Liver (tissue), 9 donors: ENCODE measurements around the gene SCN1A. TPM values are rescaled to one million over a fixed set of nuclear protein-coding genes. Genes with fewer than 3 reads are reported as not detected.

Experiments used
- DNase-seq: peaks from one replicate; pipeline ENCODE4 v3.0.0-alpha.2; 2017; ENCODE audit warnings: low spot score
- H3K27ac ChIP-seq, 2 donors: one replicate each; pipeline ENCODE4 v1.7.0; 2013; ENCODE audit warnings: inconsistent platforms in 2 of 2, low read length in 2 of 2, control low read depth in 1 of 2, low read depth in 1 of 2, mild to moderate bottlenecking in 1 of 2
- H3K27me3 ChIP-seq, 4 donors: one replicate each; pipeline versions ENCODE4 v1.6.1 to v1.7.0; 2013; ENCODE audit warnings: low read length in 3 of 4, inconsistent platforms in 1 of 4, mild to moderate bottlenecking in 1 of 4, moderate library complexity in 1 of 4; ENCODE audit not compliant: control insufficient read depth in 4 of 4, insufficient read depth in 4 of 4
- H3K36me3 ChIP-seq, 4 donors: one replicate each; pipeline versions ENCODE4 v1.6.1 to v1.7.0; 2013; ENCODE audit warnings: low read length in 3 of 4, mild to moderate bottlenecking in 3 of 4, low read depth in 1 of 4, moderate library complexity in 1 of 4; ENCODE audit not compliant: control insufficient read depth in 4 of 4, insufficient read depth in 3 of 4
- H3K4me1 ChIP-seq, 4 donors: one replicate each; pipeline versions ENCODE4 v1.6.1 to v1.7.0; 2013; ENCODE audit warnings: low read length in 3 of 4, mild to moderate bottlenecking in 3 of 4, moderate library complexity in 1 of 4; ENCODE audit not compliant: control insufficient read depth in 4 of 4, insufficient read depth in 4 of 4
- H3K4me3 ChIP-seq, 3 donors: one replicate each; pipeline versions ENCODE4 v1.6.1 to v1.7.0; 2013; ENCODE audit warnings: low read length in 3 of 3, control low read depth in 1 of 3, low read depth in 1 of 3, mild to moderate bottlenecking in 1 of 3
- H3K9ac ChIP-seq, 2 donors: one replicate each; pipeline ENCODE4 v1.7.0; 2013; ENCODE audit warnings: low read length in 2 of 2, mild to moderate bottlenecking in 2 of 2, moderate library complexity in 2 of 2, control low read depth in 1 of 2, low read depth in 1 of 2
- H3K9me3 ChIP-seq, 4 donors: one replicate each; pipeline versions ENCODE4 v1.6.1 to v1.7.0; 2013; ENCODE audit warnings: low read length in 3 of 4; ENCODE audit not compliant: control insufficient read depth in 4 of 4
- ATF3 ChIP-seq: IDR thresholded peaks from 2 replicates; pipeline ENCODE4 v1.6.1; 2016; ENCODE audit warnings: antibody characterized with exemption
- CTCF ChIP-seq: fragments of 150-350 bp; IDR thresholded peaks from 2 replicates; pipeline ENCODE4 v1.5.1; 2017; ENCODE audit warnings: improper control_type of control experiment, low read depth, low read length; ENCODE audit not compliant: missing input control
- EGR1 ChIP-seq, 2 donors: IDR thresholded peaks; 2 replicates each; pipeline ENCODE4 v1.6.1; 2016 to 2018; ENCODE audit warnings: antibody characterized with exemption in 2 of 2, low read depth in 2 of 2
- FOXA1 ChIP-seq: IDR thresholded peaks from 2 replicates; pipeline ENCODE4 v1.6.1; 2016; ENCODE audit warnings: antibody characterized with exemption
- FOXA2 ChIP-seq: IDR thresholded peaks from 2 replicates; pipeline ENCODE4 v1.6.1; 2016; ENCODE audit warnings: antibody characterized with exemption
- GABPA ChIP-seq, 2 donors: IDR thresholded peaks in 1 of 2; conservative IDR thresholded peaks in 1 of 2; 2 replicates each; pipeline ENCODE4 v1.6.1; 2016; ENCODE audit warnings: antibody characterized with exemption in 2 of 2, mild to moderate bottlenecking in 1 of 2, moderate library complexity in 1 of 2
- HNF4A ChIP-seq, 2 donors: conservative IDR thresholded peaks; 2 replicates each; pipeline ENCODE4 v1.6.1; 2016; ENCODE audit warnings: antibody characterized with exemption in 2 of 2, mild to moderate bottlenecking in 2 of 2
- HNF4G ChIP-seq: IDR thresholded peaks from 2 replicates; pipeline ENCODE4 v1.6.1; 2016; ENCODE audit warnings: antibody characterized with exemption
- JUND ChIP-seq, 2 donors: IDR thresholded peaks; 2 replicates each; pipeline ENCODE4 v1.6.1; 2016; ENCODE audit warnings: antibody characterized with exemption in 2 of 2
- MAX ChIP-seq: IDR thresholded peaks from 2 replicates; pipeline ENCODE4 v1.6.1; 2016; ENCODE audit warnings: antibody characterized with exemption
- NR2F2 ChIP-seq: IDR thresholded peaks from 2 replicates; pipeline ENCODE4 v1.6.1; 2016; ENCODE audit warnings: antibody characterized with exemption
- RAD21 ChIP-seq, 2 donors: IDR thresholded peaks; 2 replicates each; pipeline ENCODE4 v1.6.1; 2016; ENCODE audit warnings: antibody characterized with exemption in 2 of 2, mild to moderate bottlenecking in 2 of 2
- REST ChIP-seq: IDR thresholded peaks from 2 replicates; pipeline ENCODE4 v1.6.1; 2016; ENCODE audit warnings: antibody characterized with exemption, mild to moderate bottlenecking
- RXRA ChIP-seq, 2 donors: IDR thresholded peaks; 2 replicates each; pipeline ENCODE4 v1.6.1; 2017 to 2018; ENCODE audit warnings: antibody characterized with exemption in 2 of 2, mild to moderate bottlenecking in 1 of 2
- SP1 ChIP-seq: IDR thresholded peaks from 2 replicates; pipeline ENCODE4 v1.6.1; 2018; ENCODE audit warnings: antibody characterized with exemption, mild to moderate bottlenecking
- TAF1 ChIP-seq: conservative IDR thresholded peaks from 2 replicates; pipeline ENCODE4 v1.6.1; 2016; ENCODE audit warnings: antibody characterized with exemption, mild to moderate bottlenecking
- YY1 ChIP-seq: IDR thresholded peaks from 2 replicates; pipeline ENCODE4 v1.6.1; 2016; ENCODE audit warnings: antibody characterized with exemption, mild to moderate bottlenecking
- ZBTB33 ChIP-seq: IDR thresholded peaks from 2 replicates; pipeline ENCODE4 v1.6.1; 2016; ENCODE audit warnings: antibody characterized with exemption
- WGBS: extraction: QIAGEN DNeasy Blood & Tissue Kit; methylation state at CpG from one replicate; pipeline ENCODE4 v1.1.7; 2013; 5-methylcytosine and 5-hydroxymethylcytosine counted together
- polyA plus RNA-seq, 2 donors: library from polyadenylated mRNA; stranded (reverse) in 1 of 2; unstranded in 1 of 2; fragments of 200-250 nt in 1 of 2; fragments of >200 nt in 1 of 2; fragmentation: Nextera tagmentation in 1 of 2; extraction: Ambion mirVana in 1 of 2; gene quantifications; one replicate each; pipeline versions ENCODE4 v1.2.1 to v1.2.3, GENCODE V29; 2013 to 2015
- total RNA-seq, 2 donors: library from RNA; depleted of rRNA; stranded (reverse); fragments of >200 nt; gene quantifications; one replicate each; pipeline ENCODE4 v1.2.3, GENCODE V29; 2014
- donor health status: healthy.
- donor health status: healthy.
- donor health status: healthy.
- donor health status: healthy.
- donor health status: healthy.

SCN1A gene
- total and polyA plus RNA-seq, 4 donors: 0.11 TPM; not detected in 3

GRCh38 chr2:166163775-166164174 is 36.0 kb upstream of the SCN1A start:
- Histone ChIP-seq H3K9ac (no peak overlapping the region), H3K36me3 (no peaks in the 10 kb centered on the region), H3K27ac (no peak overlapping the region), H3K4me3 (no peak overlapping the region), H3K9me3 (no peaks in the 10 kb centered on the region), H3K27me3 (no peaks in the 10 kb centered on the region), H3K4me1 (no peaks in the 10 kb centered on the region)
- WGBS: 35% methylated on average over 2 of the region's 2 CpGs
- TF ChIP-seq HNF4G (no peak), FOXA2 (no peak), EGR1 (IDR thresholded peaks at IDR 0.05; ENCODE audit: low read depth in 2 of 2) (no peak), HNF4A (conservative IDR thresholded peaks at IDR 0.05) (no peak), SP1 (no peak), CTCF (no peak), MAX (no peak), YY1 (no peak), TAF1 (no peak), ZBTB33 (no peak), FOXA1 (no peak), GABPA (IDR thresholded peaks at IDR 0.05 in 1 of 2, conservative IDR thresholded peaks at IDR 0.05 in 1 of 2) (no peak), RXRA (IDR thresholded peaks at IDR 0.05) (no peak), NR2F2 (no peak), ATF3 (no peak), RAD21 (IDR thresholded peaks at IDR 0.05) (no peak), JUND (IDR thresholded peaks at IDR 0.05) (no peak)
- no peak for DNase-seq

- H3K36me3 ChIP-seq: no peaks in the 10 kb centered on the region
- H3K9me3 ChIP-seq: no peaks in the 10 kb centered on the region
- H3K27me3 ChIP-seq: no peaks in the 10 kb centered on the region
- H3K4me3 ChIP-seq: no peak overlapping the region
- H3K4me1 ChIP-seq: no peaks in the 10 kb centered on the region
- no peak overlapping the region for H3K9ac ChIP-seq
- 91% methylated on average over 2 of the region's 2 CpGs for WGBS
- no peak for DNase-seq
- H3K27ac ChIP-seq: no peak overlapping the region
- TF ChIP-seq RXRA (IDR thresholded peaks at IDR 0.05) (no peak), GABPA (IDR thresholded peaks at IDR 0.05 in 1 of 2, conservative IDR thresholded peaks at IDR 0.05 in 1 of 2) (no peak), SP1 (no peak), RAD21 (IDR thresholded peaks at IDR 0.05) (no peak), HNF4A (conservative IDR thresholded peaks at IDR 0.05) (no peak), FOXA1 (no peak), HNF4G (no peak), JUND (IDR thresholded peaks at IDR 0.05) (no peak), FOXA2 (no peak), REST (no peak), YY1 (no peak), MAX (no peak), ZBTB33 (no peak), TAF1 (no peak), NR2F2 (no peak), CTCF (no peak), ATF3 (no peak)
Measured at GRCh38 chr2:166158546-166158945, 30.7 kb upstream of the SCN1A start.
